Kidney glomerular epithelial cell (primary cell): ENCODE results near the gene GABARAPL1.
"Not testable (repeated sequence)": the region's sequence is repeated elsewhere in the genome, so short reads cannot be mapped to it uniquely, and the experiment has no call there.

Experiments used
- DNase-seq: peaks from one replicate; lab custom pipeline; 2025; lab: John Stamatoyannopoulos, UW

The GABARAPL1 gene

DNA sequence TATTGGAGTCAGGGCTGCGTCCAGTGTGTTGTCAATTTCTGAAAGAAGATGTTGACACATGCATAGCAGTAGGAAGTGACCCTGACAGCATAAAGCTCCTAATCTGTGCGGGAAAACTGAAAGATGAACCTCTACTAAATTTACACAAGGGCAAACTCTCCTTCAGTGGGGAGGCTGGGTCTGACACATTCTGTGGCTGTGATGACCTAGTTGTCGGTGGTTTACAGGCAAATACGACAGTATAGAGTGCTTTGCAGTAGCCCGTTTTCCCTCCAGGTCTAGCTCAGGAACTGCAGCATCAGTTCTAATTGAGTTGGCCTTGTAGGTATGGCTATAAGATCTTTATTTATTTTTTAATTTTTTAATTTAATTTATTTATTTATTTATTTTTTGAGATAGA lies 14.8 kb upstream of the GABARAPL1 start:
- no peak for DNase-seq

DNA sequence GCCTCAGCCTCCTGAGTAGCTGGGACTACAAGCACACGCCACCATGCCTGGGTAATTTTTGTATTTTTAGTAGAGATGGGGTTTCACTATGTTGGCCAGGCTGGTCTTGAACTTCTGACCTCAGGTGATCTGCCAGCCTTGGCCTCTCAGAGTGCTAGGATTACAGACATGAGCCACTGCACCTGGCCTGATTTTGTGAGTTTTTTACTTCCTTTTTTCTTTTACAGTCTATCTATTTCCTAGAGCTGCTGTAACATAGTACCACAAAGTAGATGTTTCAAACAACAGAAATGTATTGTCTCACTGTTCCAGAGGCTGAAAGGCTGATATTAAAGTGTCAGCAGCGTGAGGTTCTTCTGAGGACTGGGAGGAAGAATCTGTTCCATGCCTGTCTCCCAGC lies 8.2 kb upstream of the GABARAPL1 start:
- DNase-seq = not testable (repeated sequence)

DNA sequence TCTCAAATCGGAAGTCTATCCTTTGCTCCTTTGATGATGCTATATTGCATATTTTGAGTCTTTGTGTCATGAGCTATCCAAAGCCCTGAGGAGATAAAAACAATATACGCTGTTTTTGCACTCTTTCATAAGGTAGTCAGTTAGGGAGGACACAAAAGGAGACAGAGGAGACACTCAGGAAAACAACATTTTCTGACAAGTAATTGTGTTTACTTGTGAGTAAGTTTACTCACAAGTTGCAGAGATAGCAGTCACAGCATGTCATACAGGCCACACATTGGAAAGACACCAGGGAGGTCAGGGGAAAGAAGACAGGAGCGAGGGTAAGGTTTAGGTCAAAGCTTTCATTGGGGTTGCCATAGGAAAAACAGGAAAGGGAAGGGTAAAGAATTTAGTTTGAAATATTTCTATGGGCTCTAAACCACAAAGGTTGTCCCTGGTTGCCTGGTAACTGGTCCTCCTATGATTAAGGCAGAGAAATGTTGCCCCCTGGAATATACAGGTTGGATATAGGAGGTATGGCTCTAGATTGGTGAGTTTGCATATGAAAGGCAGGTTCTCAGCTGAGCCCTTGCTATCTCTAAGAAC lies 7.4 kb upstream of the GABARAPL1 start:
- no peak for DNase-seq

DNA sequence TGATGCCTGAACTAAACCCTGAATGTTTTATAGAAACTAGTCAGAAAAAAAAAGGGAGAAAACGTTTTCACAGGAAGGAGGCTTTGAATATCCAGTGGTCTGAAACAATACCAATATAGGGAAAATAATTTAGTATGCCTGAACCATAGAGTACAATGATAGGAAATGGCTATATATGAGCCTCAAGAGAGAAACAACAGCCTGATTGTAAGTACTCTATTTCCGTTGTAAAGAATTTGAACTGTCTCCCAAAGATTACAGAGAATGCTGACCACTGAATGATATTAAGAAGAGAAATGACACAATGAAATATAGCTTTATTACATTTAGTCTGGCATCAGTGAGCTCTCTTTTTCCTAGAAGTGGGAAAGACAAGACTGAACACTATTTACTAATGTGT lies 5.5 kb upstream of the GABARAPL1 start:
- DNase-seq = no peak

DNA sequence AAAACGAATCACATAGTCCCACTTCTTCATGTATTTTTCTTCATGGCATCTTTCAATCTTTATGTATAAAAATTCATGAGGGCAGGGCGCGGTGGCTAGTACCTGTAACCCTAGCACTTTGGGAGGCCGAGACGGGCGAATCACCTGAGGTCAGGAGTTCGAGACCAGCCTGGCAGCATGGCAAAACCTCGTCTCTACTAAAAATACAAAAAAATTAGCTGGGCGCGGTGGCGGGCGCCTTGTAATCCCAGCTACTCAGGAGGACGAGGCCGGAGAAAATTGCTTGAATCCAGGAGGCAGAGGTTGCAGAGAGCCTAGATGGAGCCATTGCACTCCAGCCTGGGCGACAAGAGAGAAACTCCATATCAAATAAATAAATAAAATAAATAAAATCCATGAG lies 2.5 kb upstream of the GABARAPL1 start:
- DNase-seq = no peak

DNA sequence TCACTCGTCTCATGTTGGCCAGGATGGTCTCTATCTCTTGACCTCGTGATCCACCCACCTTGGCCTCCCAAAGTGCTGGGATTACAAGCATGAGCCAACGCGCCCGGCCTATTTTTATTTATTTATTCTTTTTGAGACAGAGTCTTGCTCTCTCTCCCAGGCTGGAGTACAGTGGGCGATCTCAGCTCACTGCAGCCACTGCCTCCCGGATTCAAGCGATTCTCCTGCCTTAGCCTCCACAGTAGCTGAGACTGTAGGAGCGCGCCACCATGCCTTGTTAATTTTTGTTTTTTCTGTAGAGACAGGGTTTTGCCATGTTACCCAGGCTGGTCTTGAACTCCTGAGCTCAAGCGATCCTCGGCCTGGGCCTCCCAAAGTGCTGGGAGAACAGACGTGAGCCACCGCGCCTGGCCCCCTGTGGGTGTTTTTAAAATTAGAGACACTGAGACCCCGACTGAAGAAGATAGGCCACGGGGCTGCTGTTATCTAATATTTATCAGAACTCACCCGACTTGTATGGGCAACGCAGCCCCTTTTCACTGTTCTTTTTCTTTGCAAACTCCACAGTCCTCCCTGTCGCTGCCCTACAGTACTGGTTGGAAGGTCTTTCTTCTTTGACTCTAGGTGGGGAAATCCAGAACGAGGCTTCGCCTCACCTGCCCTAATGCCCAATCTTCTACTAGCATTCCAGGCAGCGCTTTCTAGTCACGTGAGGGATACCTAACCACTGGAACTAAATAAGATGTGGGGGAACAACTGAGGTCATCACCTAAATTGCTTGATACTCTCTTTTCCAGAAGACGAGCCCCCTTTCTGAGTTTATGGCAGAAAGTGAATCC lies 1.4 kb upstream of the GABARAPL1 start:
- DNase-seq = no peak

DNA sequence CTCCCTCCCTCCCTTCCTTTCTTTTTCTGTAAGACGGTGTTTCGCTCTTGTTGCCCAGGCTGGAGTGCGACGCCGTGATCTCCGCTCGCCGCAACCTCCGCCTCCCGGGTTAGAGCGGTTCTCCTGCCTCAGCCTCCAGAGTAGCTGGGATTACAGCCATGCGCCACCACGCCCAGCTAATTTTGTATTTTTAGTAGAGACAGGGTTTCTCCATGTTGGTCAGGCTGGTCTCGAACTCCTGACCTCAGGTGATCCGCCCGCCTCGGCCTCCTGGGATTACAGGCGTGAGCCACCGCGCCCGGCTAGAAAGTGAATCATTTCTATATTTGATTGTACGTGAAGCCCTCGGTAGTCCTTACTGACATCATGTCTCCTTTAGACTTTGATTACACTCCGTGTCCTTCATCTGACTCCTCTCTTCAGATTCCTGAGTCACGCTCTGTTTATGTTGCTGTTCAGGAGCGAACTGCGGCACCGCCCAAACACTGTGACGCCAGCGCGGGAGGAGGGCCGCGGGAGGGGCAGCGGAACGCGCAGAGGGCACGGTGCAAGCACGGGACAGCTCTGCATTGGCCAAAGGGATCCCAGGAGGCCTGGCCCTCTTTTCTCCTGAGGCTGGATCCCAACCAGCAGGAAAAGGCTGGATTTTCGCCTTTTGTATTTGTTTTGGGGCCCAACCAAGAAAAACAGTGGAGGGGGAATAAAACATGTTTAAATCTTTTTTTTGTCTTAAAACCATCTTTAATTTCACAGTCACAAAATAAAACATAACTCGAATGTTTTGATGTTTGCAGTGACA lies 538 bp upstream of the GABARAPL1 start:
- DNase-seq = peak; percentile 100

DNA sequence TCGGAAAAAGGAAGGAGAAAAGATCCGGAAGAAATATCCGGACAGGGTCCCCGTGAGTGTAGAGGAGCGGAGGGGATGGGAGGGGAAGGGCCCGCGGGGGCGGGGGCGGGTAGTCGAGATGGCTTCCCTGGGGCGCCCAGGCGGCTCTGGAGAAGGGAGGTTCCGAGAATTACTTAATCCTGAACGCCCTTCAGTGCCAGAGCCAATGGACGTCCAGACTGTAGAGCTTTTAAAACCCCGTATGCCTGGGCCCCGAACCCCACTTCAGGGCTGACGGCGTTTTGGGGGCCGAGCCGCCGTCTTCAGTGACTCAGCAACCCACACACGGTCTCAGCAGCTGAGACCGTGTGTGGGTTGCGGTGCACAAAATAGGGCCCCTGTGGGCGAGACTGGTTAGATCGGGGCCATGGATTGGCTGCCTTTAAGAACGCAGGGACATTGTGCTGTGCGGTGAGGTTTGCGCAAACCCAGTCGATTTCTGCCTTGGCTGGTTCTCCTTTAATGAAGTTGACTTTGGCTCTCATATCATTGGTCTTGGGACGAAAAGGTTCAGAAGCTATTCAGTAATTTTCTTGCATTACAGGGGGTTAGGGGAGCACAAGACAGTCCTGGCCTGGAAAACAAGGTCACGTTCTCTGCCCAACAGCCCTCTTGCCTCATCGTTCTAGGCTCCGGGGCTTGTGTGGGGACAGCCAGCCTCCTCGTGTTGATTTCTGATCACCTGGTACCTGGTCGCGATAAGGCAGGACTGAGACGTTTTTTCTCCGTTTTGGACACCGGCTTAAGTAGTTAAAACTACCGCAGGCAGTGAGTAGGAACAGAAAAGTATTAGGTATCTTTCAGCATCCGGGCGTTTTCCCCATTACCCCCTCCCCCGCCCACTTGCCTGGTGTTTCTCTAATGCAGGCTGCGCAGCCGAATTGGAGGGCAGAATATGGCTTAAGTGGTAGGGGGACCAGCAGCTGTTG lies 775 bp downstream of the GABARAPL1 start:
- peak; percentile 77 for DNase-seq

DNA sequence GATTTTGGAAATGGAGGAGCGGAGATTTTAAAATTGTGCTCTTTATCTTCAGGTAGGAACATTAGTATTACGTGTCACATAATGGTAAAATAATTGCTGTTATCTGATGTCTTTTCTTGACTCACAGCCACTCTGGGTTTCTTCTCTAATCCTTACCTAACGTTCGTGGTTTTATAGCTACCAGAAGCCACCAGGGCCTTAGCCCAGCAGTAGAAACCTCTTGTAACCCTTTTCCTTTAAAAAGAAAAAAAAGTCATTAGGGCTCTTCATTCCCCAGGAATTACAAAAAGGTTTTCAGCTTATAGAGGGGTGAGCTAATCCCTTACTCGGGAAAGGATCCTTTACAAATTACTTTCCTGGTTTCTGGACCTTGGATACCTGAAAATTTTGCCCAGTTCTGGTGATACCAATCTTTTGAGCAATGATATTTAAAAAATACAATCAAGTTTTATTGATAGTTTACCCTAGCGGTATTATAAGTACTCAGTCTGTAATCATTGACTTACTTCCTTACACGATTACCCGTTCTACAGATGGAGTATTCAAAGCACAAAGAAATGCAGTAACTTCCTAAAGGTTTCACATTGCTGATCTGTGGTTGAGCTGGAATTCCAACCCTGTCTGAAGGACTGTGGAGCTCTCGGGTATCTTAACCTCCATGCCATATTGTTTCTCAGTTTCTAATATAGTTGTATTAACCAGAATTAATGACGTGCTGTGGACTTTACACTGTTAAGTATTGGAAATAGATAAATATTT lies 1.6 kb downstream of the GABARAPL1 start:
- peak; percentile 74 for DNase-seq

DNA sequence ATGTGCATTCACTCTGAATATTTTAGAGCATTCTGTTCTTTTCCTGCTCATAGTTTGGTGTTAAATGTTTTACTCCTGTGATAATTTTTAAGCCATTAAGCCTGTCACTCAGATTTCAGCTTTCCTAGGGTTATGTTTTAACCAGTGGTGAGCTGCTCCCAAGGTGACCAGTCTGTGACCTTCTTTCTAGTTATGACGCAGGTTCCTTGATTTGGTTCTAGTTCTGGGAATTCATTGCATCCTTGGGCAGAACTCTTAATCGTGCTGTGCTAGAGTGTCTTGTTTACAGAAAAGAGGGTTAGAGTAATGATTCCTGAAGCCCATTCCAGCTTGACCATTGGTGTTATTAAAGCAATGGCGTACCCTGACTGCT lies 2.2 kb downstream of the GABARAPL1 start:
- DNase-seq = peak; percentile 62

DNA sequence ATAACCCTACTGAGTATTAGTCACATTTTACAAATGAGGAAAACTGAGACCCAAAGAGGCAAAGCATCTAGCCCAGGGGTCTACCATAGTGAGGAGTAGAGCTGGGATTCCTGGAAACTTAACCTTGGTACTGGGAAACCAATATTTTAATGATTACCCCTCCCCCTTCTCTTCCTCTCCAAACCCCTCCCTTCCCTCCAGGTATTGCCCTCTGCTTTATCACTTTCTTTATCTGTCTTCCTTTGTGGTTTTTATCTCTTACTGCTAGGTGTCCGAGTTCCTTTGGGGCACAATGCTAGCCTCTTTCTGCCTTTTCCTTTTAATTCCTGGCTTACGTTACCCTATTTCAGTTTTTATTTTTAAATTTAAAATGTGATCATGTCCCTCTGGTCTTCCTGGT lies 2.8 kb downstream of the GABARAPL1 start:
- DNase-seq = no peak

DNA sequence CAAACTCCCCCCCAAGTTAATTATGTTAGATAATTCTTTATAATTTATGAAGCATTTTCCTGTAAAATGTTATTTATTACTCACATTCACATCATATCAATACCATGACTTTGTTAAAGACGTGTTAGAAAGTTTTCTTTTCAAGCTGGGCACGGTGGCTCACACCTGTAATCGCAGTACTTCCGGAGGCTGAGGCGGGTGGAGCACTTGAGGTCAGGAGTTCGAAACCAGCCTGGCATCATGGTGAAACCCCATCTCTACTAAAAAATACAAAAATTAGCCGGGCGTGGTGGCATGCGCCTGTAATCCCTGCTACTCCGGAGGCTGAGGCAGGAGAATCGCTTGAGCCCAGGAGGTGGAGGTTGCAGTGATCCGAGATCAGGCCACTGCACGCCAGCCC lies 3.3 kb downstream of the GABARAPL1 start:
- not testable (repeated sequence) for DNase-seq

DNA sequence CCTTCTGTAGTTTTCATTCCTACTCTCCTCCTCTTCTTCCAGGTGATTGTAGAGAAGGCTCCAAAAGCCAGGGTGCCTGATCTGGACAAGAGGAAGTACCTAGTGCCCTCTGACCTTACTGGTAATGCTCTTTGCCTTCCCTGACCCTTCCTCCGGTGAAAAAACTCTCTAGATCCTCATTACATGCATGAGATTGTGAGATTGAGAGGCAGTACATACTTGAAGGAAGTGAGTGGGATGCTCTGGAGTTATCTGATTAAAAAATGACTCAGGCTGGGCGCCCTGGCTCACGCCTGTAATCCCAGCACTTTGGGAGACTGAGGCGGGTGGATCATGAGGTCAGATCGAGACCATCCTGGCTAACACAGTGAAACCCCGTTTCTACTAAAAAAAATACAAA lies 5.3 kb downstream of the GABARAPL1 start:
- no peak for DNase-seq

DNA sequence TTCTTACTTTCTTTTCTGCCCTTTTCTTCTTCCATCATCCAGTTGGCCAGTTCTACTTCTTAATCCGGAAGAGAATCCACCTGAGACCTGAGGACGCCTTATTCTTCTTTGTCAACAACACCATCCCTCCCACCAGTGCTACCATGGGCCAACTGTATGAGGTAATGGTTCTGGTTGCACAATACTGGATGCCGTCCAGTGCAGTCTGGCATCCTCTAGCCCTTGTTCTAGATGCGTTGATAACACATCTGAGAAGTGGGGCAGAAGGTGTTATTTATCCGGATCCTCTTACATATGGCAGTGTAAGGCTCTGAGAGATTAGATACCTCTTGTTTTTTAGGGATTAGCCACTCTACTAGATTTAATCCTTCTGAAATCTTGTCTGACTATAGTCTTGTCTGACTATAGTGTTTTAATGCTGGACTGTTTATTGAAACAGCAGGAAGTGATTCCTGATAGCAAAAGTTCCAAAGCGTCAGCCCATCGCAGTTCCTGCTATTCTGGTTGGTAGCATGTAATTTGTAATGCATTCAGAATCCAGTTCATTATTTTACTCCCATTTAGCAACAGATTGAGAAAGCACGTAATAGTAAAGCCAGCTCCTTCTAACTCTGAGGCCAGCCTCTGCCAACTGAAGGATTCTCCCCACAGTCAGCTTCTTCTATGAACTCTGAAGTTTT lies 7.9 kb downstream of the GABARAPL1 start:
- no peak for DNase-seq

DNA sequence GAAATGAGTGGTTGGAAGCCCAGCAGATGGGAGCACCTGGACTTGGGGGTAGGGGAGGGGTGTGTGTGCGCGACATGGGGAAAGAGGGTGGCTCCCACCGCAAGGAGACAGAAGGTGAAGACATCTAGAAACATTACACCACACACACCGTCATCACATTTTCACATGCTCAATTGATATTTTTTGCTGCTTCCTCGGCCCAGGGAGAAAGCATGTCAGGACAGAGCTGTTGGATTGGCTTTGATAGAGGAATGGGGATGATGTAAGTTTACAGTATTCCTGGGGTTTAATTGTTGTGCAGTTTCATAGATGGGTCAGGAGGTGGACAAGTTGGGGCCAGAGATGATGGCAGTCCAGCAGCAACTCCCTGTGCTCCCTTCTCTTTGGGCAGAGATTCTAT lies 9.2 kb downstream of the GABARAPL1 start:
- DNase-seq = no peak

DNA sequence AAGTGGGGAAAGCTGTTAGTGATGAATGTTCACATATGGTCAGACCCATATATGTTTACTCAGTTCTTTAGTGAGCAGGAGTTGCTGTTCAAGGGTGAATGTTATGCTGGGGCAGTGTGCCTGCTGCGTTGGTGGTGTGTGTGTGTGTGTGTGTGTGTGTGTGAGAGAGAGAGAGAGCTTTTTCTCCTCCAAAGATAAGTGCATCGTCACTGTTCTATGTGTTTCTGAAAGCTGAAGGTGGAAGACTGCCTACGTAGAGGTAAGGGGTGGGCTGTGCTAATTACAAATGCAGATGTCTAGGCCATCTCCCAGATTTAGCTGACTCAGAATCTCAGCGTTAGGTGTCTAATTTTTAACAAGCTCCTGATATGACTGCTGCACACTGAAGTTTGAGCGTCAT lies 10.5 kb downstream of the GABARAPL1 start:
- no peak for DNase-seq

DNA sequence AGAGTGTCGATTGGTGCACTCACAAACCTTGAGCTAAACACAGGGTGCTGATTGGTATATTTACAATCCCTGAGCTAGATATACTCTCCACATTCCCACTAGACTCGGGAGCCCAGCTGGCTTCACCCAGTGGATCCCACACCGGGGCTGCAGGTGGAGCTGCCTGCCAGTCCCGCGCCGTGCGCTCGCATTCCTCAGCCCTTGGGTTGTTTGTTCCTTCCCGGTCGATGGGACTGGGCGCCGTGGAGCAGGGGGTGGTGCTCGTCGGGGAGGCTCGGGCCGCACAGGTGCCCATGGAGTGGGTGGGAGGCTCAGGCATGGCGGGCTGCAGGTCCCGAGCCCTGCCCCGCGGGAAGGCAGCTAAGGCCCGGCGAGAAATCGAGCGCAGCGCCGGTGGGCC lies 12.7 kb downstream of the GABARAPL1 start:
- DNase-seq = not testable (repeated sequence)

DNA sequence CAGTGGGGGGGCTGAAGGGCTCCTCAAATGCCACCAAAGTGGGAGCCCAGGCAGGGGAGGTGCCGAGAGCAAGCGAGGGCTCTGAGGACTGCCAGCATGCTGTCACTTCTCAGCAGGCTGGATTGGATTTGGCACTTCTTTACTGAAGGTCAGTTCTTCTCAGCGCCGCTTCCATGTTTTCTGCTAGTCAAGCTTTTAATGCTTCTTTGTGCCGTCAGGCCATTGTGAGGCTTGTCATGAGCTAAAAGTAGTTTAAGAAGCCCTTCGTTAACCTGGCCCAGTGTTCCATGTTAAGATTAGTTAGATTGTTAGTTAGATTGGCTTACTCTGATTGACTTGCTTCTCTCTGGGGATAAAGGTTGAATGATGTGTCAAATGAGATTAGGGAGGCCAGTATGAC lies 13.4 kb downstream of the GABARAPL1 start:
- DNase-seq = no peak

DNA sequence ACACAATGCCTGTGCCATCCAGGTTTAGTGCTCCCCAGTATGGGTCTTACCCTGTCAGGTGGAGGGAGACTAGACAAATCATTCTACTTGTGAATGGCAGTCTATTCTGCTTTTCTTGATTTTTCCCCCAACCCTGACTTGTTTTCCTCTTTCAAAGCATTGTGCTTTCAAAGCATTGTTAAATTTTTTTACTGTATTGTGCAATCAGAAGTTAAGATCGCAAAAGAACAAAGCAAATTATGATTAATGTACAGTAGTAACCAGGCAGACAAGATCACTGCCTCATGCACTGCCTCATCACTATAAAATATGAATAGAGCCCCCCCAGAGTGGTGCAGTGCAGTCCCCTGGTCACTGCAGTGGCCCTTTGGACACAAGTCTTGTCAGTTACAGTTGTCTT lies 14.1 kb downstream of the GABARAPL1 start:
- no peak for DNase-seq

DNA sequence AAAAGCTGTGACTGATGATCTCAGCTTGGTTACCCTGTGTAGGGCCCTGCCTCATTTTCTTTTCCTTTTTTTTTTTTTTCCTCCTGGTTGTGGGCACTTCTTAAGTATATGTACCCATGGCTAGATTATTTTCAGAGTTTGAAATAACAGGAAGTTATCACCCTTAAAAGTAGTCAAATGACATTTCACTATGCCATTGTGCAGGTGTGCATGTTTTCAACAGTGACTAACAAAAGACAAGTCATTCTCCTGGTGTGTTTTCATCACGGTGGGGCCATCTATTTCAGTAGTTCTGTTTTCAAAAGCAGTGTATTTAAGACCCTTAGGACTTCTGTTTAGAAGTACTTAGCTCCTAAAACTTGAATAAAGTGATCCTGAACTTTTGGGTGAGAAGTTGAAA lies 15.0 kb downstream of the GABARAPL1 start:
- no peak for DNase-seq

DNA sequence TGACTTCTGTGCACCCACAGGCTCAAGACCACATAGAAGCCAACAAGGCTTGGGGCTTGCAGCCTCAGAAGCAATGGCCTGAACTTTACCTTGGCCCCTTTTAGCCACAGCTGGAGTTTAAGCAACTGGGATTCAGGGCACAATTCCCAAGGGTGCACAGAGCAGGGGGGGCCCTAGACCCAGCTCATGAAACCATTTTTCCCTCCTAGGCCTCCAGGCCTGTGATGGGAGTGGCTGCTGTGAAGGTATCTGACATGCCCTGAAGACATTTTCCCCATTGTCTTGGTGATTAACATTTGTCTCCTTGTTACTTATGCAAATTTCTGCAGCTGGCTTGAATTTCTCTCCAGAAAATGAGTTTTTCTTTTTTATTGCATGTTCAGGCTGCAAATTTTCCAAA lies 21.9 kb downstream of the GABARAPL1 start:
- no peak for DNase-seq
